Measurements from ENCODE around the gene KIF26B. TPM values are rescaled to one million over a fixed set of nuclear protein-coding genes. Genes with fewer than 3 reads are reported as not detected.

KIF26B gene
- total RNA-seq, 4 donors from 2014 or later: 0.90 to 2.0 (median 1.5) TPM

DNA sequence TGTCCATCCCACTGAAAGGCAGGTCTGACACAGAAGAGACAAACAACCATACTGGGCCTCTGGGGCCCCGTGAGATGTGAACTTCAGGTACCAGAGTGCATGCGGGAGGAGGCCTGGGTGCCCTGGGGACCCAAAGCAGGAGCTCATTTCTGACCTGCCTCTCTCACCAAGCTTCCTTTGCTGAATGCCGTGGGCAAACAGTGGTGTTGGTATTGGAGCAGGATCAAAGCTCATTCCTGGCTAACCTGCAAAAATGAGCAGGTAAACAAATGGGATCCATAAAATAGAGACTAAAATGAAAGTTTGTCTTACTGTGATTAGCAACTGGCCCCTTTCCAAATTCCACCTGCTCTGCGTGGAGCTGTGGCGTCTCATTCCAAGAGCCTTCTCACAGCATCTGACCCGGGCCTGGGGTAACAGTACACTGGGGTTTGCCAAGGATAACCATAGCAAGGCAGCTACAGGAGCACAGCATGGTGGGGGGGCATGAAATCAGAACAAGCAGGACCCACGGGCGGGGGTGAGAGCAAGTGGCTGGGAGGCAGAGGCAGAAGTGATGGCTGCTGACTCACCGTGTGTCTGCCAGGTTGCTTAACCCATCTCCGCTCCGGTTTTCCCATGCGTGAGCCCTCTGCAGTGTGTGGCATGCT, 103.6 kb downstream of the KIF26B start:
- TF ChIP-seq CTCF (IDR thresholded peaks at IDR 0.05) (no peak), EP300 (IDR thresholded peaks at IDR 0.05) (no peak), POLR2A (IDR thresholded peaks at IDR 0.05) (no peak)
- no peak for DNase-seq (ENCODE audit: low spot score in 2 of 2)
- no peaks in the 10 kb centered on the region for H3K4me1 ChIP-seq
- H3K4me3 ChIP-seq: no peak overlapping the region
- no peak overlapping the region for H3K27ac ChIP-seq
- no peaks in the 10 kb centered on the region for H3K27me3 ChIP-seq
- peaks cover 0 to 3% (median 0%) of the 10 kb centered on the region in 4 donors for H3K9me3 ChIP-seq
- H3K36me3 ChIP-seq: no peaks in the 10 kb centered on the region
- 75 to 82% methylated on average over 12 of the region's 12 CpGs for WGBS, 2 donors

- WGBS, 2 donors: 56% methylated on average over 6 of the region's 6 CpGs
- H3K27me3 ChIP-seq: no peaks in the 10 kb centered on the region
- no peak for DNase-seq (ENCODE audit: low spot score in 2 of 2)
- no peak for TF ChIP-seq POLR2A (IDR thresholded peaks at IDR 0.05)
- TF ChIP-seq EP300 (IDR thresholded peaks at IDR 0.05): no peak
- TF ChIP-seq CTCF (IDR thresholded peaks at IDR 0.05): no peak
- no peaks in the 10 kb centered on the region for H3K36me3 ChIP-seq
- H3K4me3 ChIP-seq: no peak overlapping the region
- H3K9me3 ChIP-seq: no peaks in the 10 kb centered on the region
- H3K4me1 ChIP-seq: no peaks in the 10 kb centered on the region
- H3K27ac ChIP-seq: no peak overlapping the region
Observed at GRCh38 chr1:245260110-245260882, 105.5 kb downstream of the KIF26B start.

GRCh38 chr1:245260883-245261282, 106.1 kb downstream of the KIF26B start:
- no peak overlapping the region for H3K27ac ChIP-seq
- H3K36me3 ChIP-seq: no peaks in the 10 kb centered on the region
- no peaks in the 10 kb centered on the region for H3K4me1 ChIP-seq
- no peak overlapping the region for H3K4me3 ChIP-seq
- DNase-seq (ENCODE audit: low spot score in 2 of 2): no peak
- 88 to 93% methylated on average over 5 of the region's 5 CpGs for WGBS, 2 donors
- peaks cover 0 to 2% (median 0%) of the 10 kb centered on the region in 4 donors for H3K9me3 ChIP-seq
- H3K27me3 ChIP-seq: no peaks in the 10 kb centered on the region
- TF ChIP-seq POLR2A (IDR thresholded peaks at IDR 0.05) (no peak), CTCF (IDR thresholded peaks at IDR 0.05) (no peak), EP300 (IDR thresholded peaks at IDR 0.05) (no peak)

GRCh38 chr1:245261786-245262185, 107.0 kb downstream of the KIF26B start:
- Histone ChIP-seq H3K27me3 (no peaks in the 10 kb centered on the region), H3K4me3 (no peak overlapping the region), H3K27ac (no peak overlapping the region), H3K36me3 (no peaks in the 10 kb centered on the region), H3K9me3 (peaks cover 0 to 8% (median 0%) of the 10 kb centered on the region in 4 donors), H3K4me1 (no peaks in the 10 kb centered on the region)
- TF ChIP-seq POLR2A (IDR thresholded peaks at IDR 0.05) (no peak), EP300 (IDR thresholded peaks at IDR 0.05) (no peak), CTCF (IDR thresholded peaks at IDR 0.05) (no peak)
- WGBS, 2 donors: 85% methylated on average over 7 of the region's 7 CpGs
- no peak for DNase-seq (ENCODE audit: low spot score in 2 of 2)

DNA sequence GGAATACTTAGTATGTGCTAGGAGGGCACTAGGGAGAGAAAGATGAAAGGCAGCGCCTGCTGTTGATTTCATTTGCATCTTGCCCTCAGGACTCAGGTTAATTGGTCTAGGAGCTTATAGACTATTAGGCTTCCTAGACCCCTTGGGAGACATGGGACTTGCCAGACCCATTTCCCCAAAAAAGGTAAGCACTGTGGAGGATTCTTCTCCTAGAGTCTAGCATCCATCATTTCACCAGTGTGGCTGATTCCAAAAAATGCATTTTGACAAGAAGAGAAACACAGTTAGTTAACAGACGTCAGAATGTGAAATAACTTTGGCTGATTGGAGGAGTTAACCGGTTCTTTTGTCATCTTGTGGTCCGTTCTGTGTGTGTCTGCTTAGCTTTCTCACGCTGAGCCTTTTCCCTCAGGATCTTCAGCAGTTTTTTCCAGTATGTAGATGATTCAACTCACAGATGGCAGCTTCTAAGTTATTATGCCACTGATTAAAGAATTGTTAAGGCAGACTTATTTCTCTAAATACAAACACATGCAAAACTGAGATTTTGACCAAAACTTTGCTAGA, 108.8 kb downstream of the KIF26B start:
- Histone ChIP-seq H3K4me3 (no peak overlapping the region), H3K27ac (no peak overlapping the region), H3K4me1 (no peaks in the 10 kb centered on the region), H3K27me3 (no peaks in the 10 kb centered on the region), H3K9me3 (peaks cover 0 to 8% (median 0%) of the 10 kb centered on the region in 4 donors), H3K36me3 (no peaks in the 10 kb centered on the region)
- TF ChIP-seq CTCF (IDR thresholded peaks at IDR 0.05) (no peak), EP300 (IDR thresholded peaks at IDR 0.05) (no peak), POLR2A (IDR thresholded peaks at IDR 0.05) (no peak)
- no peak for DNase-seq (ENCODE audit: low spot score in 2 of 2)
- WGBS, 2 donors: 43 to 47% methylated on average over 5 of the region's 5 CpGs

Measured in tibial nerve (tissue), 4 donors.